Thyroid gland (tissue), 4 donors: Measurements from ENCODE around the gene AHR. TPM values are rescaled to one million over a fixed set of nuclear protein-coding genes. Genes with fewer than 3 reads are reported as not detected.

Source experiments
- DNase-seq, 2 donors: peaks; one replicate each; pipeline ENCODE4 v3.0.0-alpha.2; 2019
- H3K27ac ChIP-seq, 3 donors: fragments of 200-600 bp; sonication (generic); 1 replicate in 2 of 3; 2 replicates in 1 of 3; pipeline ENCODE4 v1.5.1; 2016 to 2019; ENCODE audit warnings: mild to moderate bottlenecking in 1 of 3, moderate library complexity in 1 of 3
- H3K27me3 ChIP-seq: fragments of 200-600 bp; sonication (generic); one replicate; pipeline ENCODE4 v1.5.1; 2019
- H3K36me3 ChIP-seq, 2 donors: fragments of 200-600 bp; sonication (generic); one replicate each; pipeline ENCODE4 v1.5.1; 2016 to 2019
- H3K4me1 ChIP-seq, 2 donors: fragments of 200-600 bp; sonication (generic); one replicate each; pipeline ENCODE4 v1.5.1; 2017 to 2019
- H3K4me3 ChIP-seq, 3 donors: fragments of 200-600 bp; sonication (generic); replicated peaks in 1 of 3; 1 replicate in 2 of 3; 2 replicates in 1 of 3; pipeline ENCODE4 v1.5.1; 2016; ENCODE audit warnings: mild to moderate bottlenecking in 1 of 3
- H3K9me3 ChIP-seq: fragments of 200-600 bp; sonication (generic); one replicate; pipeline ENCODE4 v1.5.1; 2017
- CTCF ChIP-seq, 6 experiments: fragments of 200-600 bp in 3 of 6; fragments of 450-650 bp in 3 of 6; sonication (generic) in 3 of 6; IDR thresholded peaks; one replicate each; pipeline ENCODE4 v1.5.1; 2016 to 2019; ENCODE audit warnings: antibody characterized with exemption in 6 of 6, mild to moderate bottlenecking in 2 of 6, inconsistent platforms in 1 of 6, moderate library complexity in 1 of 6
- POLR2A ChIP-seq, 2 donors: fragments of 450-650 bp; IDR thresholded peaks; one replicate each; pipeline ENCODE4 v1.6.1; 2017; ENCODE audit warnings: antibody characterized with exemption in 2 of 2, mild to moderate bottlenecking in 2 of 2, moderate library complexity in 1 of 2
- WGBS, 2 donors: methylation state at CpG; one replicate each; pipeline ENCODE4 v1.1.5; 2017; 5-methylcytosine and 5-hydroxymethylcytosine counted together
- intact Hi-C: fragments of 100-400 bp; cut with DNase I; formaldehyde crosslinking; loops from one replicate; pipeline ENCODE4 v1.15.1; 2023
- total RNA-seq, 4 donors: library from RNA; depleted of rRNA; stranded (reverse); fragments of >200 nt; gene quantifications; one replicate each; pipeline ENCODE4 v1.2.3, GENCODE V29; 2016

Gene AHR
- total RNA-seq, 4 donors from 2014 or later, result 68.3 to 127 (median 84.7) TPM

GRCh38 chr7:17365775-17366174 is 67.3 kb downstream of the AHR start:
- H3K4me1 ChIP-seq, result peaks cover 0 to 8% of the 10 kb centered on the region in 2 donors
- intact Hi-C loops, result no loop called here
- no peak for DNase-seq
- TF ChIP-seq CTCF (IDR thresholded peaks at IDR 0.05), result no peak
- no peak for TF ChIP-seq POLR2A (IDR thresholded peaks at IDR 0.05)
- no peaks in the 10 kb centered on the region for H3K9me3 ChIP-seq
- no peak overlapping the region for H3K4me3 ChIP-seq
- WGBS, 2 donors, result 100% methylated on average over 1 of the region's 1 CpG
- H3K27ac ChIP-seq, result no peak overlapping the region
- H3K36me3 ChIP-seq, result no peaks in the 10 kb centered on the region
- no peaks in the 10 kb centered on the region for H3K27me3 ChIP-seq

GRCh38 chr7:17367502-17367901 is 69.0 kb downstream of the AHR start:
- Histone ChIP-seq H3K4me1 (peaks cover 0 to 8% of the 10 kb centered on the region in 2 donors), H3K27ac (no peak overlapping the region), H3K4me3 (no peak overlapping the region), H3K27me3 (no peaks in the 10 kb centered on the region), H3K9me3 (no peaks in the 10 kb centered on the region), H3K36me3 (no peaks in the 10 kb centered on the region)
- DNase-seq, result no peak
- WGBS, 2 donors, result 67 to 78% methylated on average over 2 of the region's 2 CpGs
- intact Hi-C loops, result no loop called here
- TF ChIP-seq CTCF (IDR thresholded peaks at IDR 0.05) (no peak), POLR2A (IDR thresholded peaks at IDR 0.05) (no peak)

- H3K27me3 ChIP-seq, result no peaks in the 10 kb centered on the region
- TF ChIP-seq CTCF (IDR thresholded peaks at IDR 0.05) (no peak), POLR2A (IDR thresholded peaks at IDR 0.05) (no peak)
- H3K4me3 ChIP-seq, result no peak overlapping the region
- peaks cover 0 to 8% of the 10 kb centered on the region in 2 donors for H3K4me1 ChIP-seq
- DNase-seq, result peak; percentile 19 to 50
- H3K36me3 ChIP-seq, result no peaks in the 10 kb centered on the region
- intact Hi-C loops, result no loop called here
- 61 to 82% methylated on average over 3 of the region's 3 CpGs for WGBS, 2 donors
- no peak overlapping the region for H3K27ac ChIP-seq
- no peaks in the 10 kb centered on the region for H3K9me3 ChIP-seq
These were observed 70.5 kb downstream of the AHR start for GRCh38 chr7:17368856-17369524.

GRCh38 chr7:17369691-17370426 is 71.4 kb downstream of the AHR start:
- 81 to 90% methylated on average over 8 of the region's 8 CpGs for WGBS, 2 donors
- H3K4me3 ChIP-seq, result no peak overlapping the region
- no peak overlapping the region for H3K27ac ChIP-seq
- H3K4me1 ChIP-seq, result peaks cover 0 to 8% of the 10 kb centered on the region in 2 donors
- H3K9me3 ChIP-seq, result no peaks in the 10 kb centered on the region
- H3K27me3 ChIP-seq, result no peaks in the 10 kb centered on the region
- DNase-seq, result no peak
- no peaks in the 10 kb centered on the region for H3K36me3 ChIP-seq
- intact Hi-C loops, result no loop called here
- TF ChIP-seq CTCF (IDR thresholded peaks at IDR 0.05) (no peak), POLR2A (IDR thresholded peaks at IDR 0.05) (no peak)
